Gastrocnemius medialis (tissue), 4 donors: ENCODE results near the gene DAND5.

Source experiments
- CTCF ChIP-seq, 5 experiments: fragments of 450-650 bp in 3 of 5; fragments of 200-600 bp in 2 of 5; sonication (generic) in 2 of 5; IDR thresholded peaks in 4 of 5; conservative IDR thresholded peaks in 1 of 5; 1 replicate in 4 of 5; 2 replicates in 1 of 5; pipeline ENCODE4 v1.5.1; 2016 to 2019; ENCODE audit warnings: antibody characterized with exemption in 5 of 5, mild to moderate bottlenecking in 3 of 5, moderate library complexity in 3 of 5
- POLR2A ChIP-seq, 2 donors: fragments of 450-650 bp; IDR thresholded peaks; one replicate each; pipeline ENCODE4 v1.6.1; 2017; ENCODE audit warnings: antibody characterized with exemption in 2 of 2, mild to moderate bottlenecking in 2 of 2, moderate library complexity in 2 of 2

GRCh38 chr19:13002166-13002898 lies 33.0 kb downstream of the DAND5 start:
- TF ChIP-seq CTCF (IDR thresholded peaks at IDR 0.05 in 4 of 5, conservative IDR thresholded peaks at IDR 0.05 in 1 of 5) (peak in 3 of 5 experiments; percentile 15 to 49 (median 28)), POLR2A (IDR thresholded peaks at IDR 0.05) (peak; percentile 54 to 65)
